ENCODE results near the gene LRP1.

Gene LRP1

DNA sequence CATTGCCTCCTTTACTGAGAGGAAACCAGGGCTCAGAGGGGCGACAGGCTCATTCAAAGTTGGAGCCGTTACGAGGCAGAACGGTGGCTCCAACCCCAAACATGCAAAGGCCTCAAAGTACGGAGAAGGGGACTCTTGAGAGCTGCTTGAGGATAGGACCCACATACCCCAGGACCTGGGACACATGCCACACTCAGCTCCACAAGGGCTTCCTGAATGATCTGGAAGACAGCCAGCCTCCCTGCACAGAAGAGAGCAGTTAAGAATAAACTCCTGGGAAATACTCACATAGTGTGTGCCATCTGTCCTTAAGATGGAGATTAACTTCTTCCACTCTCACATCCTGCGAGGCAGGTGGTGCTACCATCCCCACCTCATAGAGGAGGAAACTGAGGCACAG lies 61.8 kb downstream of the LRP1 start:
- no peak for DNase-seq (ENCODE audit: extremely low read depth in 1 of 2, low read depth in 1 of 2)

DNA sequence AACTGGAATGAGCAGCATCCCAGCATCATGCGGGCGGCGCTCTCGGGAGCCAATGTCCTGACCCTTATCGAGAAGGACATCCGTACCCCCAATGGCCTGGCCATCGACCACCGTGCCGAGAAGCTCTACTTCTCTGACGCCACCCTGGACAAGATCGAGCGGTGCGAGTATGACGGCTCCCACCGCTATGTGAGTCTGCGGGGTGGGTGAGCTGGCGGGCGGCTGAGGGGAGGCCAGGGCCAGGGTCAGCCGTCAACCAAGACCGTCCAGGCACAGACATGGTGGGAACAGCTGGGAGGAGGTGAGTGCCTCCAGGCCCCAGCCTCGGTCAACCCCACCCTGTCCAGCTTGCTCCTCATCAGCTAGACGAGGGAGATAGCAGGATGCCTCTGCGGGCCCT lies 62.5 kb downstream of the LRP1 start:
- no peak for DNase-seq (ENCODE audit: extremely low read depth in 1 of 2, low read depth in 1 of 2)

DNA sequence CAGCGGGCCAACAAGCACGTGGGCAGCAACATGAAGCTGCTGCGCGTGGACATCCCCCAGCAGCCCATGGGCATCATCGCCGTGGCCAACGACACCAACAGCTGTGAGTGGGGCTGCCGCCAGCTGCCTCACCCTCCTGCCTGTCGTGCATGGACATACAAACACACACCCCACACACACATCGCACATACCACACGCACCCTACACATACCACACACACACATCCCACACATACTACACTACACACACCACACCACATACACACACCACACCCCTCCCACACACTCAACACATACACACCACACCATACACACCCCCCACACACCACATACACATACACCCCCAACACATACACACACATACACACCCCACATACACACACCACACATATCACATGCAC lies 63.1 kb downstream of the LRP1 start:
- DNase-seq (ENCODE audit: extremely low read depth in 1 of 2, low read depth in 1 of 2) = no peak

DNA sequence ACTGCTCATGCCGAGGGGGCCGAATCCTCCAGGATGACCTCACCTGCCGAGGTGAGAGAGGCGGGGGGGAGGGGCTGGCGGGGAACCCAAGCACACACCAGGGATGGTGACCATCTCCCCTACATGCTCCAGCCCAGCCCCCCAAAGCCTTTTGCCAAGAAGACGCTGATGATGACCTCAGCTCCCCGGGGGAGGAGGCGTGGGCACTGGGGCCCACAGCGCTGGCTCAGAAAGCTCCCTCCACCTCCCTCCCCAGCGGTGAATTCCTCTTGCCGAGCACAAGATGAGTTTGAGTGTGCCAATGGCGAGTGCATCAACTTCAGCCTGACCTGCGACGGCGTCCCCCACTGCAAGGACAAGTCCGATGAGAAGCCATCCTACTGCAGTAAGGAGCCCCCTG lies 64.6 kb downstream of the LRP1 start:
- DNase-seq (ENCODE audit: extremely low read depth in 1 of 2, low read depth in 1 of 2) = no peak

DNA sequence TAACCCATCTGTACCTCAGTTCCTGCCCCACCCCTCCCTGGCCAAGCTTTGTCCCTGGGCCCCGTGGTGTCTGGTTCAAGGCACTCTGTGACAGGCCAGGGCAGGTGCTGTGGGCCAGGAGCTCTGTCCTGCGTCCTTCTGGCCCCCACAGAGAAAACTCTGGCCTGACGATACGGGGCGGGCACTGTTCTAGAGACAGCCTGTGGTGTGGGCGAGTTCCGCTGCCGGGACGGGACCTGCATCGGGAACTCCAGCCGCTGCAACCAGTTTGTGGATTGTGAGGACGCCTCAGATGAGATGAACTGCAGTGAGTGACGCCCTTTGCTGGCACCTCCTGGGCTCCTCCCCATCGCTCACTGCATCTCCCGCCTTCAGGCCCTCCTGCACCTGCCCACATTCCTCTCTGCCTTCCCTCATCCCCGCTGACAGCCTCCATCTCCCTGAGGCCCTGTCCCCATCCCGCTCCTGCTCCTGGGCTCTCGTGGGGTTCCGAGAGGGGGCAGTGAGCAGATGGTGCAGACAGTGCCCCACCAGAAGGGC lies 65.5 kb downstream of the LRP1 start:
- DNase-seq (ENCODE audit: extremely low read depth in 1 of 2, low read depth in 1 of 2) = no peak

DNA sequence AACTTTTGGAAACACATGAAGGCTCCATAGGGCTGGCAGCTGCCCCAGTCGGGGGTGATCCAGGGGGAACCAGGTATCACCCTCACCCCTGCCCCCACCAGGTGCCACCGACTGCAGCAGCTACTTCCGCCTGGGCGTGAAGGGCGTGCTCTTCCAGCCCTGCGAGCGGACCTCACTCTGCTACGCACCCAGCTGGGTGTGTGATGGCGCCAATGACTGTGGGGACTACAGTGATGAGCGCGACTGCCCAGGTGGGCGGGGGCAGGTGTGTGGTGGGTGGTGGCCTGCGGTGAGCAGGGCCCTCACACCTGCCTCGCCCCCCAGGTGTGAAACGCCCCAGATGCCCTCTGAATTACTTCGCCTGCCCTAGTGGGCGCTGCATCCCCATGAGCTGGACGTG lies 66.0 kb downstream of the LRP1 start:
- DNase-seq (ENCODE audit: extremely low read depth in 1 of 2, low read depth in 1 of 2) = no peak

DNA sequence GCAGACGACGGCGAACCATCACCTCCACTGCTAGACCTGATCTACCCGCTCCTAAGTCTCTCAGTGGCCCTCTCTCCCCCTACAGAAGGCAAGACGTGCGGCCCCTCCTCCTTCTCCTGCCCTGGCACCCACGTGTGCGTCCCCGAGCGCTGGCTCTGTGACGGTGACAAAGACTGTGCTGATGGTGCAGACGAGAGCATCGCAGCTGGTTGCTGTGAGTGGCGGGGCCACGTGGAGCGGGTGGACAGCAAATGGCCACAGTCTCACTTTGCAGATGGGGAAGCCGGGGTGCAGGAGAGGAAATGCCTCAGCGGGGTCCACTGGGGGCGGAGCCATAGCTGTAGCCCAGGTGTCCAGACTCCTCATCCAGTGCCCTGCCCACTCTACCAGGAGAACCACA lies 66.9 kb downstream of the LRP1 start:
- DNase-seq (ENCODE audit: extremely low read depth in 1 of 2, low read depth in 1 of 2) = no peak

DNA sequence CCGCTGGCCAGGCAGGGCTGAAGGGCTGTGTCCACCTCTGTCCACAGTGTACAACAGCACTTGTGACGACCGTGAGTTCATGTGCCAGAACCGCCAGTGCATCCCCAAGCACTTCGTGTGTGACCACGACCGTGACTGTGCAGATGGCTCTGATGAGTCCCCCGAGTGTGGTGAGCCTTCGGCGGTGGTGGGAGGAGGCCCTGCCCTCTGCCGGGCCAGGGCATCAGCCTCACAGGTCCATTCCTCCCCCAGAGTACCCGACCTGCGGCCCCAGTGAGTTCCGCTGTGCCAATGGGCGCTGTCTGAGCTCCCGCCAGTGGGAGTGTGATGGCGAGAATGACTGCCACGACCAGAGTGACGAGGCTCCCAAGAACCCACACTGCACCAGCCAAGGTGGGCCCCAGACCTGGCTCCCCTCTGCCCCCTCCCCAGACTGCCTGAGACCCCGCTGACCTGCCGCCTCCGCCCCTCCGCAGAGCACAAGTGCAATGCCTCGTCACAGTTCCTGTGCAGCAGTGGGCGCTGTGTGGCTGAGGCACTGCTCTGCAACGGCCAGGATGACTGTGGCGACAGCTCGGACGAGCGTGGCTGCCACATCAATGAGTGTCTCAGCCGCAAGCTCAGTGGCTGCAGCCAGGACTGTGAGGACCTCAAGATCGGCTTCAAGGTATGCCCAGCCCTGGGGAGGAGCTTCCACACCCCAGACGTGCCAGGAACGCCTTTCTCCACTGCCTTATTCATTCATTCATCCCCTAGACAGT lies 67.5 kb downstream of the LRP1 start:
- no peak for DNase-seq (ENCODE audit: extremely low read depth in 1 of 2, low read depth in 1 of 2)

DNA sequence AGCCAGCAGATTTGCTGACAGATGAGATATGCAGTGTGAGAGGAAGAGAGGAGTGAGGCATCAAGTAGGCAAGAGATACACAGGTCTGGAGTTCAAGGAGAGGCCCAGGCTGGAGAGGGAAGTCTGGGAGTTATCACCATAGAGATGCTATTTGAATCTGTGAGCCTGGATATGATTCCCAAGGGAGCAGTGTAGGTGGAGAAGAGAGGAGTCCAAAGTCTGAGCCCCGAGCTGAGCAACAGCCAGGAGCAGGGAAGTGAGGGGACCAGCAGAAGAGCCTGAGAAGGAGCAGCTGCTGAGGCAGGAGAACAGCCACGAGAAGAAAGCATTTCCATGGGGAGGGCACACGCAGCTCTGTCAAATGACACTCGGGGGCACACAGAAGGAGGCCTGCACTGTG lies 68.2 kb downstream of the LRP1 start:
- no peak for DNase-seq (ENCODE audit: extremely low read depth in 1 of 2, low read depth in 1 of 2)

DNA sequence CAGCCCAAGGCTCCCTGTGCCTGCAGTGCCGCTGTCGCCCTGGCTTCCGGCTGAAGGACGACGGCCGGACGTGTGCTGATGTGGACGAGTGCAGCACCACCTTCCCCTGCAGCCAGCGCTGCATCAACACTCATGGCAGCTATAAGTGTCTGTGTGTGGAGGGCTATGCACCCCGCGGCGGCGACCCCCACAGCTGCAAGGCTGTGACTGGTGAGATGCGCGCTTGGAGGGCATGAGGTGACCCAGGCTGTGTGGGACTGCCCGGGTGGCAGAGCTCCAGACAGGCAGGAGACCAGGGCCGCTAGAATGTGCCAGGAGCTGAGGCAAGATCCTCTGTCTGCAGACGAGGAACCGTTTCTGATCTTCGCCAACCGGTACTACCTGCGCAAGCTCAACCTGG lies 68.7 kb downstream of the LRP1 start:
- DNase-seq (ENCODE audit: extremely low read depth in 1 of 2, low read depth in 1 of 2) = no peak

DNA sequence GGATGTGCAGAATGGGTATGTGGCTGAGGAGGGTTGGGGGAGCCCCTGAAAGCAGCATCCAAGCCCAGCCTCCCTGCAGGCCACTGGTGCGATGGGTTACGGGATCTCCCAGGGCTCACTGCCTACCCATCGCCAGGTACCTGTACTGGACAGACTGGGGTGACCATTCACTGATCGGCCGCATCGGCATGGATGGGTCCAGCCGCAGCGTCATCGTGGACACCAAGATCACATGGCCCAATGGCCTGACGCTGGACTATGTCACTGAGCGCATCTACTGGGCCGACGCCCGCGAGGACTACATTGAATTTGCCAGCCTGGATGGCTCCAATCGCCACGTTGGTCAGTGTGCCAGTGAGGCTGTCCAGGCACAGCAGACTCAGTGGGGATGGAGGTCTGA lies 70.0 kb downstream of the LRP1 start:
- no peak for DNase-seq (ENCODE audit: extremely low read depth in 1 of 2, low read depth in 1 of 2)

DNA sequence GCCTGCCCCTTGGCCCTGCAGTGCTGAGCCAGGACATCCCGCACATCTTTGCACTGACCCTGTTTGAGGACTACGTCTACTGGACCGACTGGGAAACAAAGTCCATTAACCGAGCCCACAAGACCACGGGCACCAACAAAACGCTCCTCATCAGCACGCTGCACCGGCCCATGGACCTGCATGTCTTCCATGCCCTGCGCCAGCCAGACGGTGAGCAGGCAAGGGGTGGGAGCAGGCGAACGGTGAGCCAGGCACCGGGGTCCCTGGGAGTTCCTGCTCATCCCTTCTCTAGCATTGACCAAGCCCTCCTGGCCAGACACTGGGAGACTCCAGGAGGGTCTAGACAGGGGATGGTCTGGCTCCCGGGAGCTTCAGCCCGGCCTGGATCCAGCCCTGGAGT lies 70.9 kb downstream of the LRP1 start:
- DNase-seq (ENCODE audit: extremely low read depth in 1 of 2, low read depth in 1 of 2) = no peak

DNA sequence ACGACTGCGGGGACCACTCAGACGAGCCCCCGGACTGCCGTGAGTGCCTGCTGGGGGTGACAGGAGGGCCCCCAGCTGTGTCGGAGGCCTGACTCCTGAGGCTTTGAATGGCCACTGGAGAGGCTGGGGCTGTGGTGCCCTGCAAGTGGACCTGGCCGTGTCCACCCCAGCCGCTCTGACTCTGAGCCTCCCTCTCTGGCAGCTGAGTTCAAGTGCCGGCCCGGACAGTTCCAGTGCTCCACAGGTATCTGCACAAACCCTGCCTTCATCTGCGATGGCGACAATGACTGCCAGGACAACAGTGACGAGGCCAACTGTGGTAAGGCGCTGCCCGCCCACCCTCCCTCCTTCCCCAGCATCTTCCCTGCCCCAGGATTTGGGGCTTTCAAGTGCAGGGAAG lies 72.2 kb downstream of the LRP1 start:
- no peak for DNase-seq (ENCODE audit: extremely low read depth in 1 of 2, low read depth in 1 of 2)

DNA sequence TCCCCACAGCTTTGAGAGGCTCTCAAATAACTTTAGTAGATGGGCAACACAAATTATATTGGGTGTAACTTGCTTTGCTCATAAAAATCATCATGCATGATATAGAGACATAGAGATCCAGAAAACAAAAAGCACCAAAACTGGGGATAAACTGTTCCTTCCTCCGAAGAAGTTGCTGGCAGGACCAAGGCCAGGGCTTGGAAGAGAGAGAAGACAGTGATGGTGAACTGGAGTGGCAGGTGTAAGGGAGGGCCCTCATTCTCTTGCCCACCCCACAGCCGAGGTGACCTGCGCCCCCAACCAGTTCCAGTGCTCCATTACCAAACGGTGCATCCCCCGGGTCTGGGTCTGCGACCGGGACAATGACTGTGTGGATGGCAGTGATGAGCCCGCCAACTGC lies 72.9 kb downstream of the LRP1 start:
- no peak for DNase-seq (ENCODE audit: extremely low read depth in 1 of 2, low read depth in 1 of 2)

DNA sequence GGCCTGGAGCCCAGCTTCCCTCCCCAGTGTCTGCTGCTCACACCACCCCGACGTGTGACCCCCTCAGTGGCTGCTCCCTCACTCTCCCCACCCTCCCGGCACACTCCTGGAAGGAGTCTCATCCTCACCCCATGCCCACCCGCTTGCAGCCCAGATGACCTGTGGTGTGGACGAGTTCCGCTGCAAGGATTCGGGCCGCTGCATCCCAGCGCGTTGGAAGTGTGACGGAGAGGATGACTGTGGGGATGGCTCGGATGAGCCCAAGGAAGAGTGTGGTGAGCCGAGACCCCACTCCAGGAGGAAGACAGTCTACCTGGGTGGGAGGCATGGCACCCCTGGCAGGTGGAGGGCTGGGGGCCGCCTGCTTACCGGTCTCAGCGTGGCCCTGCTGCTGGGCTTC lies 73.3 kb downstream of the LRP1 start:
- DNase-seq (ENCODE audit: extremely low read depth in 1 of 2, low read depth in 1 of 2) = no peak

DNA sequence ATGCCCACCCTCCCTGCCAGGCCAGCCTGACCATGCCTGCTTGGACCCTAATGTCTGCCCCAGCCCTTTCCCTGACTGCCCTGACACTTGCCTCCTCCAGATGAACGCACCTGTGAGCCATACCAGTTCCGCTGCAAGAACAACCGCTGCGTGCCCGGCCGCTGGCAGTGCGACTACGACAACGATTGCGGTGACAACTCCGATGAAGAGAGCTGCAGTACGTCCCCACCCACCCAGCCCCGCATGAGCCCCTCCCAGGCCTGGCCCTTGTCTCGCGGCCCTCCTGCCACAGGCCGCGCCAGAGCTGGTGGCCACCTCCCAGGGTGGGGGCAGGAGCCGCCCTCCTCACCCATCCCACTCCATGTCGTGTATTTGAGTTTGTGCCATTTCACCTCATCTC lies 74.0 kb downstream of the LRP1 start:
- no peak for DNase-seq (ENCODE audit: extremely low read depth in 1 of 2, low read depth in 1 of 2)

DNA sequence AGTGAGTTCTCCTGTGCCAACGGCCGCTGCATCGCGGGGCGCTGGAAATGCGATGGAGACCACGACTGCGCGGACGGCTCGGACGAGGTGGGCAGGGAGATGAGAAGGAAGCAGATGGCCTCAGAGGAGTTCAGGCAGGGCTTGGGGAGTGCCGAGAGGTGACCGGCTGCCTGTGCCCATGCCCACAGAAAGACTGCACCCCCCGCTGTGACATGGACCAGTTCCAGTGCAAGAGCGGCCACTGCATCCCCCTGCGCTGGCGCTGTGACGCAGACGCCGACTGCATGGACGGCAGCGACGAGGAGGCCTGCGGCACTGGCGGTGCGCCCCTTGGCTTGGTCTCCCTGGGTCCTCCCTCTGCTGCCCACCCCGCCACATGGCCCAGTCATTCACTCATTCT lies 74.9 kb downstream of the LRP1 start:
- no peak for DNase-seq (ENCODE audit: extremely low read depth in 1 of 2, low read depth in 1 of 2)

DNA sequence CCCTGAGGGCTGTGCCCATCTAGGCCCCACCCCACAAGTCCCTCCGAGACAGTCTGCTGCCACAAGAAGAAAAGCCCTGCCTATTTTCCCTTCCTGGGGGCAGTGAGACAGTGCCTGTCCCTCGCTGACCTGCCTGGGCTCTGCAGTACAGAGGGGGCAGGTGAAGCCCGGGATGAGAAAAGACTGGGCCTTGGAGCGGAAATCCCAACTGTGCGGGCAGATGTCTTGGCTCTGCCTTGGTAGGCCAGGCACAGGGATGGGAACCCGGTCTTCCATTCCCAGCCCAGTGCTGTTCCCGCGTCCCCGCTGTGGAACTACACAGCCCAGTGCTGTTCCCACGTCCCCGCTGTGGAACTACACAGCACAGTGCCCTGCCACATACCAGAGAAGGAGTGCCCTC lies 75.5 kb downstream of the LRP1 start:
- DNase-seq (ENCODE audit: extremely low read depth in 1 of 2, low read depth in 1 of 2) = no peak

DNA sequence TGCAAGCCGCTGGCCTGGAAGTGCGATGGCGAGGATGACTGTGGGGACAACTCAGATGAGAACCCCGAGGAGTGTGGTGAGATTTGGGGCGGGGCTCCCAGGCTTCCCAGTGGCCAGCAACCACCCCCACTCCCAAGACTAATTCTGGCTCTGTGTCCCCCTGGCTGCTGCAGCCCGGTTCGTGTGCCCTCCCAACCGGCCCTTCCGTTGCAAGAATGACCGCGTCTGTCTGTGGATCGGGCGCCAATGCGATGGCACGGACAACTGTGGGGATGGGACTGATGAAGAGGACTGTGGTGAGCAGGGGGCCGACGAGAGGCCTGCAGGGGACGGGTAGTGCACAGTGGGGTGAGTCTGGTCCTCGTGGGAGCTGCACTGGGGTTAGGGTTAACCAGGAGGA lies 76.2 kb downstream of the LRP1 start:
- no peak for DNase-seq (ENCODE audit: extremely low read depth in 1 of 2, low read depth in 1 of 2)

DNA sequence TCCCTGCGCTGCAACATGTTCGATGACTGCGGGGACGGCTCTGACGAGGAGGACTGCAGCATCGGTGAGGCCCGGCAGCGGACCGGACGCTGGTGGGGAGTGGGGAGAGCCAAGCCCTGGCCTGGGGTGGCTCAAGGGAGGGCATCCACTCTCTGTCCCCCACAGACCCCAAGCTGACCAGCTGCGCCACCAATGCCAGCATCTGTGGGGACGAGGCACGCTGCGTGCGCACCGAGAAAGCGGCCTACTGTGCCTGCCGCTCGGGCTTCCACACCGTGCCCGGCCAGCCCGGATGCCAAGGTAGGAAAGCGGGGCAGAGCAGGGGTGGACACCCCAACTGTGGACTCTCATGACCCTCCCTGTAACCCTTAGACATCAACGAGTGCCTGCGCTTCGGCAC lies 76.9 kb downstream of the LRP1 start:
- no peak for DNase-seq (ENCODE audit: extremely low read depth in 1 of 2, low read depth in 1 of 2)

DNA sequence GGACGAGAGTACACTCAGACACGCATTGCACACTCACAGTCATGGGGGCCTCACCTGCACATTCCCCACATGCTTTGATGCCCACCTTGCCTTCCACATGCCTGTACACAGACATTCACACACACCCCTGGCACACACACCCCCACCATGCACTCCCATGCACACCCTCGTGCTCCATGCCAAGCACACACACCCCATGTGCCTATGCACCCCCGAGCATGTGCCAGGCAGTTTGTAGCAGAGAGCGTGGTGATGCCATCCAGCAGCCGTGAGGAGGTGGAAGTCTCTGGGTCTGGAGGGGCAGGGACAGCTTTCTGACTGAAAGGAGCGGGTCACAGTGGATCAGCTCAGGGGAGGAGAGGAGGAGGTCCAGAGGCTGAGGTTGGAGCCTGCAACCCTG lies 77.6 kb downstream of the LRP1 start:
- no peak for DNase-seq (ENCODE audit: extremely low read depth in 1 of 2, low read depth in 1 of 2)

DNA sequence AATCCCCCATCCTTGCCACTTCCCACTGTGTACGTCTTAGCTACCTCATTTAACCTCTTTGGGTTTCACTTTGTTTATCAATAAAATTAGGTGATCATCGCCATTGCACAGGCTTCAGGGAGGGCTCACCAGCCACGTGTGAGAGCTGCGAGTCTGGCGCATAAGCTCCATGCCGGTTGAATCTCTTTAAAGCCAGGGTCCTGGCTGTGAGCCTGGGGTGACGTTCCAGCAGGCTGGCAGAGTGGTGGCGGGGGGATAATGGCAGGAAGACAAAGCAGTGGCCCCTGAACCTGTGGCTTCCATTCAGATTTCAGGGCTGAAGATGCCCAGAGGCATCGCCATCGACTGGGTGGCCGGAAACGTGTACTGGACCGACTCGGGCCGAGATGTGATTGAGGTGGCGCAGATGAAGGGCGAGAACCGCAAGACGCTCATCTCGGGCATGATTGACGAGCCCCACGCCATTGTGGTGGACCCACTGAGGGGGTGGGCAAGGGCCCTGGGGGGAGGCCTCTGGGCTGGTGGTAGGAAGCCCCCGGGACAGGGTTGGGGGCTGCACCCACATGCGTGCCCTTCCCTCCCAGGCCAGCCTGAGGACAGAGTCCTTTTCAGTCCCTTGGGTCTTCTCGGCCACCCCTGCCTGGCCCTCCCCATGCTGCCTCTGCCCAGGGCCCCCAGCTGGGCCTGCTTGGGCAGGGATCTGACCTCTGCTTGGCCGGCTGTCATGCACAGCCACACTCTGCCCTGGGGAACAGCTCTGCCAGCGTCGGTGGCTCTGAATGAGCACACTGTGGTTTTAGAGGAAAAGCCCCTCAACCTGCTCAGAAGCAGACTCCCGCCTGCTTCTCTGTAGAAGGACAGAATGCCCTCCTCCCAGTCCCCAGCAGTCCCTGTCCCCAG lies 79.7 kb downstream of the LRP1 start:
- no peak for DNase-seq (ENCODE audit: extremely low read depth in 1 of 2, low read depth in 1 of 2)
